H4 (cell line): ENCODE results near the gene BASP1. TPM values are rescaled to one million over a fixed set of nuclear protein-coding genes. Genes with fewer than 3 reads are reported as not detected.
A peak's percentile ranks its signal among the peaks of the same experiment; 100 is the strongest.

ENCODE experiments used
- DNase-seq: peaks from one replicate; pipeline ENCODE4 v3.0.0-alpha.2; 2015; ENCODE audit warnings: low spot score
- total RNA-seq: library from RNA; depleted of rRNA; stranded (reverse); fragments of >200 nt; shearing (Covaris generic); gene quantifications from 2 replicates; pipeline ENCODE4 v1.2.3, GENCODE V29; 2014; rRNA removed

BASP1 gene, protein sequence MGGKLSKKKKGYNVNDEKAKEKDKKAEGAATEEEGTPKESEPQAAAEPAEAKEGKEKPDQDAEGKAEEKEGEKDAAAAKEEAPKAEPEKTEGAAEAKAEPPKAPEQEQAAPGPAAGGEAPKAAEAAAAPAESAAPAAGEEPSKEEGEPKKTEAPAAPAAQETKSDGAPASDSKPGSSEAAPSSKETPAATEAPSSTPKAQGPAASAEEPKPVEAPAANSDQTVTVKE
- 117 and 142 TPM in 2 replicates for total RNA-seq

DNA sequence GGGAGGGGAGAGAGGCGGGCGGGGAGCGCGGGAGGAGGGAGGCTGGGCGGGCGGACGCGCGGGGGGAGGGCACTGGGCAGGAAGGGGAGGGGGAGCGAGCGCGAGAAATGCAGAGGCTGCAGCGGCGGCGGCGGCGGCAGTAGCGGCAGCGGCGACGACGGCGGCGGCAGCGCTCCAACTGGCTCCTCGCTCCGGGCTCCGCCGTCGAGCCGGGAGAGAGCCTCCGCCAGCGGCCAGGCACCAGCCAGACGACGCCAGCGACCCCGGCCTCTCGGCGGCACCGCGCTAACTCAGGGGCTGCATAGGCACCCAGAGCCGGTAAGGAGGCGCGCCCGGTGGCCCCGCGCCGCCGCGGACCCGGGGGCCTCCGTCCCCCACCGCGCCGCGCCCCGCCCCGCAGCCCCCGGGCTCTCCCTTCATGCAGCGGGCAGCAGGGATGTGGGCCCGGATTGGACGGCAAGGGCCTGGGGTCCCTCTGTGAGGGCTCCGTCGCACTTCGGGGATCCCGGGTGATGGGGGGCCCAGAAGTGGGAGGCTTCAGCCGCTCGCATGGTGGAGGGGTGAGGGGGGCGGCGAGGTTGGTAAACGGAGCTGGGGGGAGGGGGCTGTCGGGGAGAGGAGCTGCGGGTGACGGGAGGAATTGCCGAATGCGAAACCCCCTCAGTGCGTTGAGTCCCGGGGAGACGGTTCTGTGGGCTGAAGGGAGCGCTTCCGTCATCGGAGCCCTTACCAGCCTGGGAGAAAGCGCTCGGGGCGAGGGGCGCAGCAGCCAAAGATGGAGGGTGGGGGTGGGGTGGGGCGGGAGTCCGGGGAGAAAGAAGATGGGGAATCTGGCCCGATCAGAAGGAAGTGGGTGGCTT lies at the start of gene BASP1:
Gene BASP1 (plus strand): TSS at position 139 of the 860 bp plus-strand sequence. CDS start 57,586 bp downstream, outside the sequence.
- DNase-seq: peak; percentile 82

DNA sequence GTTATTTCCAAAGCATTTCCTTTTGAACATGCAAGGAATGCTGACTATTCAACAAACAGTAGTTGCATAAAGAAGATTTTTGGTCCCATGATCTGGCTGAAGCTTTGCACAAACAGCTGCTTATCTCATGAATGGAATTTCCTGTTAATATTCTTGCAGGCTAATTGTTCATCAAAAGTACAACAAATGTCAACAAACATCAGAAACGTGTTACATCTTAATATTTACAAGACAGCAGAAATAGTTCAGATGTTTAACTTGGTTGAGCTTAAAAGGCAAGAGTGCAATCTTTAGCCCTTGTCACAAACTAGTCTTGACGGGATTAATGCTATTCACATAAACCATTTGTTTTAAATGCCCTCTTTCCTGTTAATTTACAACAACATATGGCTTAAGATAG lies 47.9 kb upstream of the BASP1 start:
- DNase-seq: no peak

DNA sequence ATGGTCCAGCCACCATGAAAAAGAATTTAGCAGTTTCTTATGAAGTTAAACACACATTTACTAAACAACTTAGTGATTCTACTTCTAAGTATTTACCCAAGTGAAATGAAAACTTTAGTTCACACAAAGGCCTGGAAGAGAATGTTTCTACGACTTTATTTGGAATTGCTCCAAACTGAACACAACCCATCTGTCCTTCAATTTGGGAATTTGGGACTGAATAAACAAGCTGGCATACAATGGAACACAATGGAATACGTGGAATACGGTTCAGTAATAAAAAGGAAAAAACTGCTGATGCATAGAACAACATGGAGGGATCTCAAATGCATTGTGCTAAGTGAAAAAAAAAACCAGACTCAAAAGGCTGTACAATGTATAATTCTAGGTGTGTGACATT lies 44.6 kb upstream of the BASP1 start:
- no peak for DNase-seq

DNA sequence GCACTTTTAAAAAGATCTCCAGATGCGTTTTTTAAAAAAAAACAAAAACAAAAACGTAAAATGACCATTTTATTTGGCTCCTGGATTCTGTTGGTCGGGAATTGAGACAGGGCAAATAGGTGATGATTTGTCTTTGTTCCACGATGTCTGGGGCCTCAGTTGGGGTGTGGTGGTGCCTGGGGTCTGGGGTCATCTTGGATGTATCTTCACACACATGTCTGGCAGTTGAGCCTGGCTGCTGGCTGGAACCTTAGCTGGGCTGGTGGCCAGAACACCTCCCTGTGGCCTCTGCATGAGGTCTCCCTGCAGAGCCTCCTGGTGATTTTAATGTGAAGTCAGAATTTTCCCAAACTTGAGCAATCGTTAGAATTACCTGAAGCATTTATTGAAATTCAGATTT lies 42.5 kb upstream of the BASP1 start:
- DNase-seq: no peak

DNA sequence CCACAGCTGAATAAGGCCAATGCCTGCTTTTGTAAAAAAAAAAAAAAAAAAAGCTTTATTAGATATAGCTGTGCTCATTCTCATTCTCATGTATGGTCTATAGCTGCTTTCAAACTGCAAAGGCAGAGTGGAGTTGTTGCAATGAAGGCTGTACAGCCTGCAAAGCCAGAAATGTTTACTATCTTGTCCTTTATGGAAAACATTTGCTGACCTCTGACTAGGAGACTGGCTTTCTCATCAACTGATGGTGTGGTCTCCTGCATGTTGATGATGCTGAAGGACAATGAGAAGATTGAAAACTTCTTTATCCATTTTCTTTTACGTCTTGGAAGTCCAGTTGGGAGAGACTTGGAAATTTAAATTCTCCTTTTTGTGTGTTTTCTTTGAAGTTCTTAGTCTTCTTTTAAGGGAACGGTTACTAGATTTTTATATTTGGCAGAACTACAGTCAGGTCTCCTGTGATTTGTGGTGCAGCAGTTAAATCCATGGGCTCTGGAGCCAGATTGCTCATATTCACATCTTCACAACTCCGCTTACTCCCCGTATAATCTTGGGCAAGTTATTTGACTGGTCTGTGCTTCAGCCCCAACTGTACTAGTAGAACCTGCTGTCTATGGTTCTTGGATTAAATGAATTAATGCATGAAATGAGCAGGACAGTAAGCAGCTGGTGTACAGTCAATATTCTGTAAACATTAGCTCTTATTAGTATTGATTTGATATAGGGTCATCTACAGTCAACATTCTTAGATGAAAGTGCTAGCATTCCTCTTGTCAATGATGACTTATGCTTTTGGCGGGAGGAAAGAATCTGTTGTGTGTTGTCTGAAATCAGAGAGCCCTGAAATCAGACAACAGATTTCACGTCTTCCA lies 39.7 kb upstream of the BASP1 start:
- no peak for DNase-seq

DNA sequence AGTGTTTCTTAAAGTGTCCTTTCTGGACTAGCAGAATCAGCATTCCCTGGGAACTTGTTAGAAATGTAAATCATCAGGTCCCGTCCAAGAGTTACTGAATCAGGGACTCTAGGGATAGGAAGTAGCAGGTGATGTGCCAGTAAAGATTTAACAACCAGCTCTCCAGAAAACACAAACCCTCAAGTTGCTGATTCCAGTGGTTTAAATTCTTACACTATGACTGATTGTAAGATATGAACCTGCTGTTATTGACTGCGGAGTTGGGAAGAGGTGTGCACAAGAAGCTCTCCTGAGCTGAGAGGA lies 39.1 kb upstream of the BASP1 start:
- DNase-seq: no peak

DNA sequence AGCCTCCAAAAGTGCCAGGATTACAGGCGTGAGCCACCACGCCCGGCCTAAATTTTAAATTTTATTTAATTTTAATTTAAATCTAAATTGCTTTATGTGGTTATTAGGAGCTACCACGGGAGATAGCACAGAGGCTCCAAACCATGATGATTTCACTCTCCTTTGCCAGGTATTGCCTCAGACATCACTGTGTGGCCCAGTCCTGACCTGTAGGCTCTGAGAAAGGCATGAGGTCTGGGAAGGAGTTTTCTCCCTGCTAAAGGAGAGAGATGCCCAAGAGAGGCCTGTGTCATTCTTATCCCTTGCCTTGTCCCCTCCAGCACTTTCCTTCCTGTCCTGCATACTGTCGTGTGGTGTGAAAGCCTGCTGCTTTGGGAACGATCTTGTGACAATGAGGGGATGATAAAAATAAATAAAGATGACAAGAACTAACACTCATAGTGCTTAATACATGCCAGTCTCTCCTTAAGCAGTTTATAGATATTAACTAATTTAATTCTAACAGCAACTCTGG lies 37.0 kb upstream of the BASP1 start:
- DNase-seq: no peak

DNA sequence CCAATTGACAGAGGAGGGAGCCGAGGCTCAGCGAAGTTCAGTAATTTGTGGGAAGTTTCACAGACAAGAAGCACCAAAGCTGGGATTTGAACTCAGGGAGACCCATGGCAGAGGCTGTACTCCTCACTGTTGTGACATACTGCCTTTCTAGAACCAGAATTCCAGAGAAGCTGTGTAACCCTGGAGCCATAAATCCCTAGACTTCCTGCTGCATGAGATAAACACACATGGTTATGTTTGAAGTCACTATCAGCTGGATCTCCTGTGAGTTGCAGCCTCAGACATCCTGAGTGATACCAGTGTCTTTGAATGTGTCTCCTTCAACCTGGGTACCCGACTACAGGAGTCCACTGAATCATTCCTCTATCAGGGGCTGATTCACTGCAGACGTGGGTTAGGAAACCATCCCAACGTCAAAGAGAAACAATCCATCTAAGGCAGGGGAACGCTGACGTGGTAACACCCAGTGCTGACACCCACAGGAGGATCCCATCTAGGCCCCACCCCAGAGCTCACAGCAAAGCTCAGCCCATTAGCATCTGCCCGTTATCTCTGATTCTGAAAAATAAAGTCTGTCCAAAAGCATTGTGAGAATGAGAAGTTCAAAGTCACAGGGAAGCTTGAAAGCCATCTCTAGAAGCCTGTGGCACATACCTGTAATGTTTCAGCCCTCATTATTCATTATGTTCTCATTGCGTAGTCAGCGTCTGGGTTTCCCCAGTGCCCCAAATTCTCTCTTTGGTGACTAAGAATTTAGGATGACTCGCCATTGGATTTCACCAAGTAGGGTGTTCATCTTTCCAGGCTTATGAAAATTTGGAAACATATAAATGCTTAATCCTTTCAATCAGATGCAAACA lies 36.3 kb upstream of the BASP1 start:
- peak; percentile 81 for DNase-seq

DNA sequence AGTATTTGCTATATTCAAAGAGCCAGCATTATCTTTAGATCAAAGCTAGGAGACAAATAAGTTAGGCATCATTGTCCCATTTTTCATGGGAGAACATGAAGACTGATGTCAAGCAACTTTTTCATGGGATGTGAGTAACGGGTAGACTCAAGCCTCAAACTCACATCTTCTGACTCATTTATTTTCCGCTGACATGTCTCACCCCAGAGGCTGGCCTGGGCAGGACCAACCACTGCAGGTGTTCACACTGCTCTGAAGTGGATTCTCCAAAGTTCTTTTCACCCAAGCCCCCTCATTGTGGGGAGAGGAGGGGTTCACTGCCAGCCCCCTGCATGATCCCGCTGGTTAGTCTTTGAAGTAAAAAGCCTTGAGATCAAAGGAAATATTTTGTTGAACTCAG lies 34.9 kb upstream of the BASP1 start:
- no peak for DNase-seq

DNA sequence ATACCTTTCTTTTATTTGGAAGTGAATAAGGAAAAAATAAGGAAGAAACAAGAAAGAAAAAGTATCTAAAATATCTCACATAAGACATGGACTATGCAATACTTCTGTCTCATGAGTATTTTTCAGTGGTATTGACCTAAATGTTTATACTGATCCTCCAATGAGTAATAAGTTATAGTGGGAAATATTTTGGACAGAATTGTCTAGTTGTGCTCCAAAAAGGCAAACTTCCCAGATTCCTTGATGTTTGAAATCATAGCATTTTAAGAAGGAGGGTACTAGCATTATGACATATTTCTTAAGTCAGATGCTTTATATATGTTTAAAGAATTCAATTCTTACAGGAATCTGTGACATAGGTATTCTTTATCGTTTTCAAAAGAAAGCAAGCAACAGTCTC lies 34.5 kb upstream of the BASP1 start:
- no peak for DNase-seq

DNA sequence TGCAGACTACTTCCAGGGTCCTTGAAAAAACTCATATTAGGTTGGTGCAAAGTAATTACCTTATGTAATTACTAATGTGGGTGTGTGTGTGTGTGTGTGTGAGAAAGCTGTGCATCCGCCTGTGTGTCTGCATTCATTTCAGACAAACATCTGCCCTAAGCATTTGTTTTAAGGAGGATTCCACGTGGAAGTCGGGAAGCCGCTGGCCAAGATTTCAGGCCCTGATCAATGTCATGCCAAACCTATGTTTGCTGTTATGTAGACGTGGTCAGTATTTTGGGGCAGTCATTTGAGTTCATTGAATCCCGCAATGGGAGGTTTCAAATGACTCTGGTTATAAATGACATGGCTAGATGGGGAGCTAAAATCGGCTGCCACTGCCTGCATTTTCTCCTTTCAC lies 33.6 kb upstream of the BASP1 start:
- no peak for DNase-seq

DNA sequence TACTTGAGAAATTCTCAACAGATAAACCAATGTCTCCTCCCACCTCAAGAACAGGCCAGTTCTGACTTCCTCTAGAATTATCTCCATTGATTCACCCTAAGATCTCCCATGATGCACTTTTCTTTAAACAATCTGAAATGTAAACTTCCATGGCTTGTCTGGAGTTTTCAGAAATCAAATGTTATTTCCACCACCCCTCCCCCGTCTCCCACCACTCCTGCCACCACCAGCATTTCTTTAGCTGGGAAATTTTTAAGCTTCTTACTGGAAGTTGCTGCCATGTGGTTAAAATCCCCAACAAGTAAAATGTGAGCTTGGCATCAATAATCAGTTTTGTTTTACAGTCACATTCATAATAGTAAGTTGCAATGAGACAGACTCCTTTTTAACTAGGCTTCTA lies 32.8 kb upstream of the BASP1 start:
- no peak for DNase-seq

DNA sequence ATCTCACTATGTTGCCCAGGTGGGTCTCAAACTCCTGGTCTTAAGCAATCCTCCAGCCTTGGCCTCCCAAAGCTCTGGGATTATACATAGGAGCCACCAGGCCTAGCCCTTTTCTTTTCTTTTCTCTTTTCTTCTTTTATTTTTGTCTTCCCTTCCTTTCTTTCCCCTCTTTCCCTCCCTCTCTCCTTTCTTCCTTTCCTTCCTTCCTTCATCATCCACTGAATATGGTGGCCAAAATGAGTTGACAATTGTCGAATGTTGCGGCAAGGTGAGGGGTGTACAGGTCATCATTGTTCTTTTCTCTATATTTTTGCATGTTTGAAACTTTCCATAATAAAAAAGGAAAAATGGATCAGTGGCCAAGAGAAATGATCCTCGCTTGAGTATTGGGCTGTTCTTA lies 32.1 kb upstream of the BASP1 start:
- DNase-seq: no peak

DNA sequence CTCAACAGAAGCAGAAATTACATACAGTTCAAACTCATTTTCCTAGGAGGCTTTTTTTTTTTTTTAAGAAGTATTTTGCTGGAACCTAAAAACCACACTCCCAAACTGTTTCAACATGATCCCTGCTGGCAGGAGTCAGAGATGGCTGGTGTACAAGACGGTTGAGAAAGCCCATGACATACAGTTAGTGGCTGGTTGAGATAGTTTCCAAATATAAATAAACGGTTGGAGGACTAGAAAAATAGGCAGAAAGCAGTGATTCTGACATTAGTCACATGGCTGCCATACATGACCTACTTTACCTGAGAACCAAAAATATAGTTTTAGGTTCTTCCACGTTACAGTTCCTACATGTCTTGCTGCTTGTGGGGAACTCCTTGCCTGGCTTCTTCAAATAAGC lies 31.7 kb upstream of the BASP1 start:
- peak; percentile 76 for DNase-seq

DNA sequence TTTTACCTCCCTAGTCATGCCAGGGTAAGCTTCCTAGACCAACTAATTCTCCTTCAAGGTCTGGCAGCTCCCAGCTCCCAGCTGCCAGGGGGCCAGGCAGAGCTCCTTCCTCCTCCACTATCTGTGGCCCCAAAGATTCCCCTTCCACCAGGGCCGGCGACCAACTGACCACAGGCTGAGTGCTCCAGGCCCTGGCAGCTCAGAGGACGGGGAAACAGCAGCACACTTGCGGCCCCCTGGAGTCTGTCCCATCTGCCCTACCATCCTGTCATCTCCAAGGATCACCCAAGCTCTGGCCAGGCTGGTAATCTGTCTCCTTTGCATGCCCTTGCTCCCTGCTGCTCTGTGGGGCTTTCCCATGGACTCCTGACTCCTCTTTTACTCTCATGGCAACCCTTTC lies 31.2 kb upstream of the BASP1 start:
- no peak for DNase-seq

DNA sequence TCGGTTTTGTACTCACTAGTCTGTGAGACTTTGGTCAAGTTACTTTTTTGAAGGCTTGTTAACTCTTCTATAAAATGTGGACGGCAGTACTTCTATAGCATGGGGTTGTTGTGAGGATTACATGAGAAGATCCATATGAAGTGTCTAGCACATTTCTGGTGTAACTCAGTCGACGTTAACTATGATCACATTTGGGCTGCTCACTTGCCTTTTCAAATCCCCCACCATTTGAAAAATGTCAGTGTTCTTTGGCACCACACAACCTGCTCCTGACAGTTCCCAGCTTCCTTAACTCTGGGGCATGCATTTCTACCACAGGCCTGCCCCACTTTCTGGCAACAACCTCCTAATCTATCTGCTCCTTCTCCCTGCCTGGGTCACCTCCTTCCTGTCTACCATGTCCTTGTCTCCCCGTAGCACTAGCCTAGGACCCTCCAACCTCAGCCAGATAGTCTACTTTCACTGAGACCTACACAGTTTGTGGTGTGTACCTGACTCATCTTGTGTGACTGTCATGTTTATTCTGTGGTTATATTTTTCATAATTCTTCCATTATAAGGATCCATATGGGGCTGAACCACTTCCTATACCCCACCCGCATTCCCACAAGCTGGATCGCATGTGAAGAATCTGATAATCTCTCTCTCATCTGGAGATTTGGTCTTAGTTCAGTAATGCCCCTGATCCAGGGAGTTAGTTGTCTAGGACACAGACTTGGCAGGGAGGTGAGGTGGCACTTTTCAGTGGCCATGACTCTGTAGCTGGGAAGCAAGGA lies 30.2 kb upstream of the BASP1 start:
- no peak for DNase-seq

DNA sequence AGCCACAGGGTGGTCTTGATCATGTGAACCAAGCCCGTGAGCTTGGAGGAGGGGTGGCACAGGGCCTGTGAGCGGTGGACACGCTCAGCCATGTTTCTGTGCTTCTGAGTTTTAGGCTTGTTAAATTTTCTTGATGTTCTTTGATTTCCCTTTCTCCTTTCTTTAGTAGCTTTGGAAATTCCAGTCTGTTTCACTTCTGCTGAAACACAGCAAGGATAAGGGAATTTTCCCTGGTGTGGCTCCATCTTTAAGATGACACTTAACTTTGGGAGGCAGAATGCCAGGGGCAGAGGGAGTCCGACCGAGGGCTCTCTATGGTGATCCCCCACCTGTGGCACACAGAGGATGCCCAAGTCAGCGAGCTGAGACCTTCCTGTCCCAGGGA lies 29.7 kb upstream of the BASP1 start:
- no peak for DNase-seq

DNA sequence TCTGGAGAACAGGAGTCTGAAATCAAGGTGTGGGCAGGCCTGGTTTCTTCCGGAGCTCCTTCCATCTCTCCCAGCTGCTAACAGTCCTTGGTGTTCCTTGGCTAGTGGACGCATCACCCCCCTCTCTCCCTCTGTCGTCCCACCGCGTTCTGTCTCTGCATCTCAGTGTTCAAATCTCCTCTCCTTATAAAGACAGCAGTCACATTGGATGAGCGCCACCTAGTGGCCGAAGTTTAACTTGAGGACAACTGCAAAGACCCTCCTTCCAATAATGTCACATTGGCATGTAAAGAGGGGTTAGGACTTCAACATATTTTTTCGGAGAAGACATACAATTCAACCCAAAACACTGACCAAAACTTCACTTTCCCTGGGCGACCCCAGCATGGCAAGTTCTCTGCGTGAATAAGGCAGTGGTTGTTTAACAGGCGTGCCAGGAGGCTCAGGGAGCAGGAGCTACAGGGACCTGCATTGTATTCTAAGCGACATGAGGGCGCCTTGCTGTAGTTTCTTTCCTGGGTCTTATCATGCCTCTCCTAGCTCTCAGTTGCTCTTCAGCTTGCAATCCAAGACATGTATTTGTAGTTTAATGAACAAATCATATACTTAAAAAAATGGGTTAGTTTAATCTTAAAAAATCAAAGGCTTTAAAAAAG lies 27.9 kb upstream of the BASP1 start:
- DNase-seq: peak; percentile 89

DNA sequence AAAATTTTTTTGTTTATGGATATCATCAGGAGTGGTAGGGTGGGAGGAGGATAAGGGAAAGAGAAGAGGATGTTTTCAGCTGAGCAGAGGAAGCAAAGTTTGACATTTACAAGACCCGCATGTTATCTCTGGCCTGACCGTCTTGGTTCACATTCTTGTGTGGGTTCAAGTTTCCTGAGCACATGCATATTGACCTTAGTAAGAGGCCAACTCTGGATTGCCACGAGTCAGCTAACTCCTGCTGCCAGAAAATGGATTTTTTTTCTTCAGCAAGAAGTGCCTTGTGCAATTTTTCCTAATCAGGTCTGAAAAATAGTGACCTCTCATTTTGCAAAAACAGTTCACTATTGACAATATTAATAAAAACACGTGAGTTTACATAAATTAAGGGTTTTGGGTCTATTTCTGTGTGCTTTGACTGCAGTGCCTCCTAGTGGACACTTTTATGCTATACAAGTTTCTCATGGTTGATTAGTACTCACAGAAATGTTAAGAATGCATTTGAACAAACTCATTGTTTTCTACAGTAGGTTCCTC lies 27.1 kb upstream of the BASP1 start:
- DNase-seq: peak; percentile 51
